Right lobe of liver (tissue), 4 donors: ENCODE results near the gene HYKK.

Experiments
- CTCF ChIP-seq, 4 donors: fragments of 200-600 bp in 3 of 4; fragments of 450-650 bp in 1 of 4; IDR thresholded peaks; one replicate each; pipeline versions ENCODE4 v1.5.1 to v1.8.0; 2016 to 2022; ENCODE audit warnings: antibody characterized with exemption in 4 of 4, mild to moderate bottlenecking in 2 of 4
- POLR2A ChIP-seq: fragments of 450-650 bp; IDR thresholded peaks from one replicate; pipeline ENCODE4 v1.6.1; 2017; ENCODE audit warnings: antibody characterized with exemption, mild to moderate bottlenecking
- donor health status: DM: no; HTN: no; CAD: no.
- donor health status: DM: no; HTN: no; CAD: no.
- donor health status: DM: no; HTN: yes; CAD: no.

- no peak for TF ChIP-seq CTCF (IDR thresholded peaks at IDR 0.05)
- no peak for TF ChIP-seq POLR2A
Measured at GRCh38 chr15:78492872-78493271, 14.5 kb upstream of the HYKK start.
